ENCODE measurements around the gene MRTFB.
"Not testable (repeated sequence)": the region's sequence is repeated elsewhere in the genome, so short reads cannot be mapped to it uniquely, and the experiment has no call there.

The MRTFB gene

GRCh38 chr16:14042706-14043105 lies 28.4 kb upstream of the MRTFB start:
- no peaks in the 10 kb centered on the region for H3K36me3 ChIP-seq (ENCODE audit: control insufficient read depth in 2 of 2, insufficient read depth in 2 of 2, low read length in 2 of 2)
- no peaks in the 10 kb centered on the region for H3K4me1 ChIP-seq (ENCODE audit: control insufficient read depth in 2 of 2, insufficient read depth in 2 of 2, low read length in 2 of 2)
- no peak overlapping the region for H3K27ac ChIP-seq (ENCODE audit: low read depth in 2 of 2, low read length in 2 of 2)
- no peaks in the 10 kb centered on the region for H3K9me3 ChIP-seq (ENCODE audit: control insufficient read depth in 2 of 2, low read length in 2 of 2)
- no peak overlapping the region for H3K9ac ChIP-seq (ENCODE audit: low read depth in 1 of 2, low read length in 2 of 2)
- H3K27me3 ChIP-seq (ENCODE audit: control insufficient read depth in 2 of 2, insufficient read depth in 2 of 2, low read length in 2 of 2) = no peaks in the 10 kb centered on the region
- H3K4me3 ChIP-seq (ENCODE audit: low read length in 2 of 2) = no peak overlapping the region

DNA sequence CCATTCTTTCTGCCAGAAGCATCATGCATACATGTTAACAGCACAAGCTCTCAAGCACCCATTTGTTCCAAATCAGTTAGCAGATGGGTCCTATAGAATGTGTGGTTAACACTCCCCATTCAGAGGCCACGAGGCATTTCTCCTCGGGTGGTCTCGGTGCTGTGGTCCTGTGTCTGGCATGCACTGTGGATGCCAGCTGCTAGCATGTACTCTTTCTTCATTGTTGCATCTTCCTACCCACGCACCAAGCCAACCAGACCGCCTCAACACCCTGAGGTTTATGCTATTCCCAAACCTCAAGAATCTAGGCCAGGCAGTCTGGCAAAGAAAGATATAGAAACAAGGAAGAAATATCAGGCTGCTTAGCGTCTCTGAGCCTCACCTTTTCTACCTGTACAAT lies 27.8 kb upstream of the MRTFB start:
- no peaks in the 10 kb centered on the region for H3K36me3 ChIP-seq (ENCODE audit: control insufficient read depth in 2 of 2, insufficient read depth in 2 of 2, low read length in 2 of 2)
- no peaks in the 10 kb centered on the region for H3K27me3 ChIP-seq (ENCODE audit: control insufficient read depth in 2 of 2, insufficient read depth in 2 of 2, low read length in 2 of 2)
- no peak overlapping the region for H3K9ac ChIP-seq (ENCODE audit: low read depth in 1 of 2, low read length in 2 of 2)
- H3K4me3 ChIP-seq (ENCODE audit: low read length in 2 of 2) = no peak overlapping the region
- H3K27ac ChIP-seq (ENCODE audit: low read depth in 2 of 2, low read length in 2 of 2) = no peak overlapping the region
- no peaks in the 10 kb centered on the region for H3K9me3 ChIP-seq (ENCODE audit: control insufficient read depth in 2 of 2, low read length in 2 of 2)
- H3K4me1 ChIP-seq (ENCODE audit: control insufficient read depth in 2 of 2, insufficient read depth in 2 of 2, low read length in 2 of 2) = no peaks in the 10 kb centered on the region

- H3K9ac ChIP-seq (ENCODE audit: low read depth in 1 of 2, low read length in 2 of 2) = no peak overlapping the region
- H3K27ac ChIP-seq (ENCODE audit: low read depth in 2 of 2, low read length in 2 of 2) = no peak overlapping the region
- H3K27me3 ChIP-seq (ENCODE audit: control insufficient read depth in 2 of 2, insufficient read depth in 2 of 2, low read length in 2 of 2) = no peaks in the 10 kb centered on the region
Observed at GRCh38 chr16:14043793-14044192, 27.3 kb upstream of the MRTFB start.

DNA sequence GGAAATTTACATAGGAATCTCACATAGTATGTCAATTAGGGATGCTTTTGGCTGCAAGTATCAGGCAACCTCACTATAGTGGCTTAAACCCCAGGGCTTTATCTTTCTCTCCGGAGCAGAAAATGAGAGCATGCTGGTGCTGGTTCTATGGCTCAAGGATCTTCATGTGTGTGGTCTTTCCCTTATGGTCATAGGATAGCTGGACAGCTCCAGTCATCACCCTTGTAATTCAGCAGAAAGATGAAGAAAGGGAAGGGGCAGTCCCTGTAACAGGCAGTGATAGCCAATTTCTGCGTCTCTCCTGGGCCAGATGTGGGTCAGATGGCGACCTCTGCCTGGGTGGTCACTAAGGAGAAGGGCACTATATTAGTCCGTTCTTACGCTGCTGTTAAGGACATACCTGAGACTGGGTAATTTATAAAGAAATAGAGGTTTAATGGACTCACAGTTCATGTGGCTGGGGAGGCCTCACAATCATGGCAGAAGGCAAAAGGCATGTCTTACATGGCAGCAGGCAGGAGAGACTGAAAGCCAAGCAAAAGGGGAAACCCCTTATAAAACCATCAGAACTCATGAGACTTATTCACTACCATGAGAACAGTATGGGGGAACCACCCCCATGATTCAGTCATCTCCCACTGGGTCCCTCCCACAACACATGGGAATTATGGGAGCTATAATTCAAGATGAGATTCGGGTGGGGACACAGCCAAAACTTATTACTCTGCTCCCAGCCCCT lies 23.8 kb upstream of the MRTFB start:
- H3K27me3 ChIP-seq (ENCODE audit: control insufficient read depth in 2 of 2, insufficient read depth in 2 of 2, low read length in 2 of 2); H3K9ac ChIP-seq (ENCODE audit: low read depth in 1 of 2, low read length in 2 of 2); H3K27ac ChIP-seq (ENCODE audit: low read depth in 2 of 2, low read length in 2 of 2); H3K4me3 ChIP-seq (ENCODE audit: low read length in 2 of 2); H3K9me3 ChIP-seq (ENCODE audit: control insufficient read depth in 2 of 2, low read length in 2 of 2); H3K36me3 ChIP-seq (ENCODE audit: control insufficient read depth in 2 of 2, insufficient read depth in 2 of 2, low read length in 2 of 2); H3K4me1 ChIP-seq (ENCODE audit: control insufficient read depth in 2 of 2, insufficient read depth in 2 of 2, low read length in 2 of 2): not testable (repeated sequence)

More at GRCh38 chr16:14043793-14044192, 27.3 kb upstream of the MRTFB start:
- no peak overlapping the region for H3K4me3 ChIP-seq (ENCODE audit: low read length in 2 of 2)
- no peaks in the 10 kb centered on the region for H3K9me3 ChIP-seq (ENCODE audit: control insufficient read depth in 2 of 2, low read length in 2 of 2)
- no peaks in the 10 kb centered on the region for H3K36me3 ChIP-seq (ENCODE audit: control insufficient read depth in 2 of 2, insufficient read depth in 2 of 2, low read length in 2 of 2)
- H3K4me1 ChIP-seq (ENCODE audit: control insufficient read depth in 2 of 2, insufficient read depth in 2 of 2, low read length in 2 of 2) = no peaks in the 10 kb centered on the region

- no peak overlapping the region for H3K27ac ChIP-seq (ENCODE audit: low read depth in 2 of 2, low read length in 2 of 2)
- H3K9ac ChIP-seq (ENCODE audit: low read depth in 1 of 2, low read length in 2 of 2) = peak overlapping the region in 1 of 2 donors; percentile 23
- H3K4me3 ChIP-seq (ENCODE audit: low read length in 2 of 2) = no peak overlapping the region
- no peaks in the 10 kb centered on the region for H3K36me3 ChIP-seq (ENCODE audit: control insufficient read depth in 2 of 2, insufficient read depth in 2 of 2, low read length in 2 of 2)
- H3K27me3 ChIP-seq (ENCODE audit: control insufficient read depth in 2 of 2, insufficient read depth in 2 of 2, low read length in 2 of 2) = no peaks in the 10 kb centered on the region
- H3K4me1 ChIP-seq (ENCODE audit: control insufficient read depth in 2 of 2, insufficient read depth in 2 of 2, low read length in 2 of 2) = no peaks in the 10 kb centered on the region
- H3K9me3 ChIP-seq (ENCODE audit: control insufficient read depth in 2 of 2, low read length in 2 of 2) = no peaks in the 10 kb centered on the region
Observed at GRCh38 chr16:14050291-14051027, 20.7 kb upstream of the MRTFB start.

GRCh38 chr16:14051103-14051729 lies 19.9 kb upstream of the MRTFB start:
- Histone ChIP-seq H3K27ac (ENCODE audit: low read depth in 2 of 2, low read length in 2 of 2) (no peak overlapping the region), H3K27me3 (ENCODE audit: control insufficient read depth in 2 of 2, insufficient read depth in 2 of 2, low read length in 2 of 2) (no peaks in the 10 kb centered on the region), H3K4me3 (ENCODE audit: low read length in 2 of 2) (no peak overlapping the region), H3K4me1 (ENCODE audit: control insufficient read depth in 2 of 2, insufficient read depth in 2 of 2, low read length in 2 of 2) (no peaks in the 10 kb centered on the region), H3K9me3 (ENCODE audit: control insufficient read depth in 2 of 2, low read length in 2 of 2) (no peaks in the 10 kb centered on the region), H3K9ac (ENCODE audit: low read depth in 1 of 2, low read length in 2 of 2) (no peak overlapping the region), H3K36me3 (ENCODE audit: control insufficient read depth in 2 of 2, insufficient read depth in 2 of 2, low read length in 2 of 2) (no peaks in the 10 kb centered on the region)

- Histone ChIP-seq H3K4me1 (ENCODE audit: control insufficient read depth in 2 of 2, insufficient read depth in 2 of 2, low read length in 2 of 2) (no peaks in the 10 kb centered on the region), H3K27me3 (ENCODE audit: control insufficient read depth in 2 of 2, insufficient read depth in 2 of 2, low read length in 2 of 2) (no peaks in the 10 kb centered on the region), H3K36me3 (ENCODE audit: control insufficient read depth in 2 of 2, insufficient read depth in 2 of 2, low read length in 2 of 2) (no peaks in the 10 kb centered on the region), H3K9ac (ENCODE audit: low read depth in 1 of 2, low read length in 2 of 2) (no peak overlapping the region), H3K9me3 (ENCODE audit: control insufficient read depth in 2 of 2, low read length in 2 of 2) (peaks cover 0 to 2% of the 10 kb centered on the region in 2 donors), H3K4me3 (ENCODE audit: low read length in 2 of 2) (no peak overlapping the region), H3K27ac (ENCODE audit: low read depth in 2 of 2, low read length in 2 of 2) (no peak overlapping the region)
Observed at GRCh38 chr16:14056970-14057369, 14.1 kb upstream of the MRTFB start.

- Histone ChIP-seq H3K4me1 (ENCODE audit: control insufficient read depth in 2 of 2, insufficient read depth in 2 of 2, low read length in 2 of 2) (no peaks in the 10 kb centered on the region), H3K27me3 (ENCODE audit: control insufficient read depth in 2 of 2, insufficient read depth in 2 of 2, low read length in 2 of 2) (no peaks in the 10 kb centered on the region), H3K9ac (ENCODE audit: low read depth in 1 of 2, low read length in 2 of 2) (no peak overlapping the region), H3K27ac (ENCODE audit: low read depth in 2 of 2, low read length in 2 of 2) (no peak overlapping the region), H3K4me3 (ENCODE audit: low read length in 2 of 2) (no peak overlapping the region), H3K9me3 (ENCODE audit: control insufficient read depth in 2 of 2, low read length in 2 of 2) (peaks cover 0 to 2% of the 10 kb centered on the region in 2 donors), H3K36me3 (ENCODE audit: control insufficient read depth in 2 of 2, insufficient read depth in 2 of 2, low read length in 2 of 2) (no peaks in the 10 kb centered on the region)
Observed at GRCh38 chr16:14057878-14058382, 13.2 kb upstream of the MRTFB start.

DNA sequence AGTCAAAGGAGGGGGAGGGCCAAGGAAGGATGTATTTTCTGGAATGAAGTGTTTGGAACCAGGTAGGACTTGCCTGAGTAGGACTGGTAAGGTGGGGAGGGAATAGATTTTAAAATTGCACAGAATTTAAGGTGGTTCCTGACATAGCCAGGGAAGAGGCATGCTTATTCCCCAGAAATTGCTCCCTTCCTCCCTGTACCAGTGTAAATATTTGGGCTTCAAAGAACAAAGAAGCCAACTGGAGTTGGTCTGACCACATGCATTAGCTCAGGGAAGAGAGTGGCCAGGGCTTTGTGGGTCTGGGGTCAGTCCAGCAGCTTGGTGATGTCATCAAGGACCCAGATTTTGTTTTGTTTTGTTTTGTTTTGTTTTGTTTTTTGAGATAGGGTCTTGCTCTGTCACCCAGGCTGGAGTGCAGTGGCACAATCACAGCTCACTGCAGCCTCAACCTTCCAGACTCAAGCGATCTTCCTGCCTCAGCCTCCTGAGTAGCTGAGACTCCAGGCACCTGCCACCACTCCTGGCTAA lies 9.3 kb upstream of the MRTFB start:
- no peaks in the 10 kb centered on the region for H3K4me1 ChIP-seq (ENCODE audit: control insufficient read depth in 2 of 2, insufficient read depth in 2 of 2, low read length in 2 of 2)
- H3K9ac ChIP-seq (ENCODE audit: low read depth in 1 of 2, low read length in 2 of 2) = no peak overlapping the region
- H3K36me3 ChIP-seq (ENCODE audit: control insufficient read depth in 2 of 2, insufficient read depth in 2 of 2, low read length in 2 of 2) = no peaks in the 10 kb centered on the region
- H3K27ac ChIP-seq (ENCODE audit: low read depth in 2 of 2, low read length in 2 of 2) = no peak overlapping the region
- no peaks in the 10 kb centered on the region for H3K27me3 ChIP-seq (ENCODE audit: control insufficient read depth in 2 of 2, insufficient read depth in 2 of 2, low read length in 2 of 2)
- H3K4me3 ChIP-seq (ENCODE audit: low read length in 2 of 2) = no peak overlapping the region
- no peaks in the 10 kb centered on the region for H3K9me3 ChIP-seq (ENCODE audit: control insufficient read depth in 2 of 2, low read length in 2 of 2)

- H3K4me3 ChIP-seq (ENCODE audit: low read length in 2 of 2) = no peak overlapping the region
Observed at GRCh38 chr16:14062261-14062660, 8.9 kb upstream of the MRTFB start.

More at GRCh38 chr16:14062261-14062660, 8.9 kb upstream of the MRTFB start:
- Histone ChIP-seq H3K27ac (ENCODE audit: low read depth in 2 of 2, low read length in 2 of 2) (no peak overlapping the region), H3K9me3 (ENCODE audit: control insufficient read depth in 2 of 2, low read length in 2 of 2) (no peaks in the 10 kb centered on the region), H3K27me3 (ENCODE audit: control insufficient read depth in 2 of 2, insufficient read depth in 2 of 2, low read length in 2 of 2) (no peaks in the 10 kb centered on the region), H3K4me1 (ENCODE audit: control insufficient read depth in 2 of 2, insufficient read depth in 2 of 2, low read length in 2 of 2) (no peaks in the 10 kb centered on the region), H3K9ac (ENCODE audit: low read depth in 1 of 2, low read length in 2 of 2) (no peak overlapping the region), H3K36me3 (ENCODE audit: control insufficient read depth in 2 of 2, insufficient read depth in 2 of 2, low read length in 2 of 2) (no peaks in the 10 kb centered on the region)

Data from mucosa of rectum (tissue), 2 donors.